ENCODE measurements around the gene POLE4. TPM values are rescaled to one million over a fixed set of nuclear protein-coding genes. Genes with fewer than 3 reads are reported as not detected.

POLE4 gene
- polyA plus RNA-seq, 1 of the 3 experiments (the other 2 are of a cell fraction) = 42.1 TPM

GRCh38 chr2:74947703-74948102 is 10.7 kb upstream of the POLE4 start:
- DNase-seq = no peak

More at GRCh38 chr2:74947703-74948102, 10.7 kb upstream of the POLE4 start:
- POLR2A ChIA-PET = no interaction called here
- Histone ChIP-seq H3K9ac (no peak overlapping the region), H3K9me3 (no peaks in the 10 kb centered on the region), H3K79me2 (ENCODE audit: insufficient read depth) (no peaks in the 10 kb centered on the region), H3K4me2 (no peak overlapping the region), H3K4me1 (ENCODE audit: control insufficient read depth in 1 of 2, insufficient read depth in 2 of 2, low read depth in 1 of 2, low read length in 1 of 2) (no peaks in the 10 kb centered on the region), H4K20me1 (ENCODE audit: insufficient read depth) (no peaks in the 10 kb centered on the region), H2AFZ (ENCODE audit: low read depth) (no peak overlapping the region), H3K27me3 (ENCODE audit: insufficient read depth) (no peaks in the 10 kb centered on the region), H3K9me2 (no peaks in the 10 kb centered on the region), H3K36me3 (replicated peaks in 1 of 2; ENCODE audit: control insufficient read depth in 1 of 2, insufficient read depth in 2 of 2, low read length in 1 of 2) (no peaks in the 10 kb centered on the region), H3K4me3 (ENCODE audit: low read depth in 2 of 2, low read length in 1 of 2) (no peak overlapping the region), H3F3A (replicated peaks; ENCODE audit: insufficient read depth) (no peaks in the 10 kb centered on the region), H3K27ac (ENCODE audit: low read depth in 2 of 2, low read length in 1 of 2) (no peak overlapping the region)
- 71% methylated on average over 4 of the region's 4 CpGs for WGBS (ENCODE audit: low lambda C conversion rate)
- CTCF ChIA-PET = no interaction called here
- TF ChIP-seq POLR2AphosphoS5 (IDR thresholded peaks at IDR 0.05; ENCODE audit: low read depth, low read length) (no peak), GABPA (IDR thresholded peaks at IDR 0.05; ENCODE audit: low read depth) (no peak), RFX5 (IDR thresholded peaks at IDR 0.05; ENCODE audit: low read length) (no peak), EP300 (IDR thresholded peaks at IDR 0.05; ENCODE audit: borderline replicate concordance in 1 of 2, low read depth in 1 of 2, low read length in 1 of 2) (no peak), TEAD4 (IDR thresholded peaks at IDR 0.05; ENCODE audit: borderline replicate concordance, insufficient read depth) (no peak), USF2 (IDR thresholded peaks at IDR 0.05; ENCODE audit: borderline replicate concordance, low read depth, low read length) (no peak), IRF3 (IDR thresholded peaks at IDR 0.05; ENCODE audit: low read depth, low read length) (no peak), PBX3 (IDR thresholded peaks at IDR 0.05) (no peak), JUND (IDR thresholded peaks at IDR 0.05) (no peak), TAF1 (IDR thresholded peaks at IDR 0.05; ENCODE audit: borderline replicate concordance, low read depth, low read length) (no peak), MAX (IDR thresholded peaks at IDR 0.05; ENCODE audit: low read depth) (no peak), SIN3A (IDR thresholded peaks at IDR 0.05; ENCODE audit: borderline replicate concordance, low read depth, low read length) (no peak), FOXM1 (IDR thresholded peaks at IDR 0.05; ENCODE audit: low read depth) (no peak), MEF2A (IDR thresholded peaks at IDR 0.05; ENCODE audit: borderline replicate concordance, low read depth) (no peak), CHD2 (IDR thresholded peaks at IDR 0.05; ENCODE audit: low read length, partially characterized antibody) (no peak), NFIC (IDR thresholded peaks at IDR 0.05; ENCODE audit: borderline replicate concordance) (no peak), USF1 (IDR thresholded peaks at IDR 0.05; ENCODE audit: borderline replicate concordance, low read depth) (no peak), FOSL2 (IDR thresholded peaks at IDR 0.05; ENCODE audit: borderline replicate concordance, low read depth) (no peak), GATA2 (CRISPR knock-in tag; IDR thresholded peaks at IDR 0.05) (no peak)
